ENCODE data around the gene DYNC1LI2.
A peak's percentile ranks its signal among the peaks of the same experiment; 100 is the strongest.

The DYNC1LI2 gene

DNA sequence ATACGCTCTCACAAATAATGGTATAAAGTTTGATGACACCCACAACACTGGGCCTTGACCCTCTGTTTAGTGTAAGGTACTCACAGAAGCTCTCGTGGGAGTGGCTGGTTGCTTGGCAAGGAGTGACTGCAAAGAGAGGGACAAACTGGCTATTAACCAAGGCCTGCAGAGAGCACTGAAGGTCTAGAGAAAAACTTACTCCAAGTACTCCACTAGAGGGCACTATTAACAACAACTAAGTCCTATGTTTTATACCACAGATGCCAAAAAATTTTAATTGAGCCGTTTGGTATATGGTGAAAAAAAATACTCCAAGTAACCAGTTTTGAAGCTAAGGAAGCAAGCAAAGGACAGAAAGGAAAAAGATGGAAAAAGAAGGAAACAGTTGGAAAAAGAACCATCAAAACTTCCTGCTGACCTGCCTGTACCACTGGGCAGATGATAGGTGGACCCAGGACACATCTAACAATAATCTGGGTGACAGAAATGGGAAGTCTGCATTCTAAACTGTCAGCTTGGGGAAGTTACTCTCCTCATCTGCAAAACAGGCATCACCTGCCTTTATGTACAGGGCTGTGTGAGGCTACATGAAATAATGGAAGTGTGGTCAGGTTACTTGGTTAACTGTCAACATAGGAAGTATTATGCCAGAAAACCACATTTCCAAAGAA, 23.2 kb downstream of the DYNC1LI2 start:
- CTCF ChIA-PET = interaction anchor here (0.6 to 7.9 kb wide), 19 partner anchors 10 to 295 kb away, joined by 3 to 107 read pairs (median 5); partner anchors contain the start of gene DYNC1LI2
- Histone ChIP-seq H3K27ac (ENCODE audit: insufficient read depth in 1 of 2, low read depth in 1 of 2, low read length in 2 of 2, poor library complexity in 1 of 2, severe bottlenecking in 2 of 2) (no peak overlapping the region), H3K36me3 (ENCODE audit: control insufficient read depth in 4 of 4, insufficient read depth in 4 of 4, low read length in 3 of 4) (peaks cover 19 to 87% (median 56%) of the 10 kb centered on the region in 4 experiments), H3K9me3 (ENCODE audit: control extremely low read depth in 1 of 5, control insufficient read depth in 4 of 5, insufficient read depth in 2 of 5, low read depth in 1 of 5, low read length in 4 of 5) (no peaks in the 10 kb centered on the region), H3K4me1 (ENCODE audit: control extremely low read depth in 1 of 4, control insufficient read depth in 4 of 4, insufficient read depth in 4 of 4, low read length in 3 of 4) (peaks cover 3 to 11% (median 10%) of the 10 kb centered on the region in 4 experiments), H3K4me3 (ENCODE audit: control insufficient read depth in 1 of 7, extremely low read depth in 1 of 7, insufficient read depth in 4 of 7, low read depth in 2 of 7, low read length in 6 of 7) (no peak overlapping the region), H3K27me3 (replicated peaks in 2 of 5; ENCODE audit: control insufficient read depth in 4 of 5, insufficient read depth in 5 of 5, low read length in 4 of 5) (no peaks in the 10 kb centered on the region)
- peak; percentile 64 to 80 (median 80) for DNase-seq
- POLR2A ChIA-PET = interaction anchor here (0.6 kb wide), 1 partner anchor 226 kb away, joined by 3 read pairs; no protein-coding TSS in a partner anchor
- WGBS (ENCODE audit: insufficient coverage) = 0% methylated on average over 1 of the region's 3 CpGs

DNA sequence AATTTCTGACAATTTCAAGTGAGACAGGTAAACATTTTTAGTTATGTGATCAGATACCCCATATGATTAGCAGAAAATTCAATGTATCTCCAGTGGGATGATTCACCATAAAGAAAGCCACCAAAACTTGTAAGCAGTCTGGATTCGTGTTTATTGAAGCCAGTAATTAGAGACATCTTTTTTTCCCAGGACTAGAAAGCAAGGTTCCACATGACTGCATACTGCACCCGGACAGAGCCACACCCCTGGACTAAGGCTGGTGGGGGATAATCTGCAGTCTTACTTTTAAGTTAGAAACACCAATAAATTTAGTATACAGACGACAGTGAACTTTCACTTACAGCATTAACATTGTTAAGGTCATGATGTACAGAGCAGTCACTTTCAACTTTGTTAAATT, 30.6 kb downstream of the DYNC1LI2 start:
- no peaks in the 10 kb centered on the region for H3K4me1 ChIP-seq (ENCODE audit: control extremely low read depth in 1 of 4, control insufficient read depth in 4 of 4, insufficient read depth in 4 of 4, low read length in 3 of 4)
- WGBS (ENCODE audit: insufficient coverage) = no CpG with 5 or more reads among the region's 3 CpGs
- no peak overlapping the region for H3K4me3 ChIP-seq (ENCODE audit: control insufficient read depth in 1 of 7, extremely low read depth in 1 of 7, insufficient read depth in 4 of 7, low read depth in 2 of 7, low read length in 6 of 7)
- no peaks in the 10 kb centered on the region for H3K27me3 ChIP-seq (replicated peaks in 2 of 5; ENCODE audit: control insufficient read depth in 4 of 5, insufficient read depth in 5 of 5, low read length in 4 of 5)
- ChIA-PET POLR2A (no interaction called here), CTCF (interaction anchor here (0.8 to 1.8 kb wide), 2 partner anchors 10 to 20 kb away, joined by 3 to 6 read pairs; no protein-coding TSS in a partner anchor)
- H3K36me3 ChIP-seq (ENCODE audit: control insufficient read depth in 4 of 4, insufficient read depth in 4 of 4, low read length in 3 of 4) = peaks cover 5 to 40% (median 26%) of the 10 kb centered on the region in 4 experiments
- DNase-seq = no peak
- no peak overlapping the region for H3K27ac ChIP-seq (ENCODE audit: insufficient read depth in 1 of 2, low read depth in 1 of 2, low read length in 2 of 2, poor library complexity in 1 of 2, severe bottlenecking in 2 of 2)
- H3K9me3 ChIP-seq (ENCODE audit: control extremely low read depth in 1 of 5, control insufficient read depth in 4 of 5, insufficient read depth in 2 of 5, low read depth in 1 of 5, low read length in 4 of 5) = no peaks in the 10 kb centered on the region

DNA sequence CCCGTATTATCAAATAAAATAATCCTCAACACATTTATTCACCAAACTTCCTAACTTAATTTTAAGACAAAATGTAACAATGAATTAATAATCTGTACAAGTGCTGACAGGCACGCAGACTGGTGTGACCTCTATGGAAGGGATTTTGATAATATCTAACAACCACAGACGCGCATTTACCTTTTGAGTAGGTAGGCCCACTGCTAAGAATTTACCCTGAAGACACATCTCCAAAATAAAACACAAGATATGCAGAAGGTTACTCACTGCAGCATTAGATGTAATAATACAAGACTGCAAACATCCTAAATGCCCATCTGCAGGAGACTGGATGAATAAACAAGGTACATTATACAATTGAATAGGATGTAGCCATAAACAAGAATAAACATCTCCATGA, 32.2 kb downstream of the DYNC1LI2 start:
- POLR2A ChIA-PET = no interaction called here
- WGBS (ENCODE audit: insufficient coverage) = 92% methylated on average over 2 of the region's 4 CpGs
- CTCF ChIA-PET = interaction anchor here (3.1 kb wide), 1 partner anchor 8 kb away, joined by 20 read pairs; no protein-coding TSS in a partner anchor
- Histone ChIP-seq H3K4me3 (ENCODE audit: control insufficient read depth in 1 of 7, extremely low read depth in 1 of 7, insufficient read depth in 4 of 7, low read depth in 2 of 7, low read length in 6 of 7) (no peak overlapping the region), H3K27ac (ENCODE audit: insufficient read depth in 1 of 2, low read depth in 1 of 2, low read length in 2 of 2, poor library complexity in 1 of 2, severe bottlenecking in 2 of 2) (no peak overlapping the region), H3K27me3 (replicated peaks in 2 of 5; ENCODE audit: control insufficient read depth in 4 of 5, insufficient read depth in 5 of 5, low read length in 4 of 5) (no peaks in the 10 kb centered on the region), H3K4me1 (ENCODE audit: control extremely low read depth in 1 of 4, control insufficient read depth in 4 of 4, insufficient read depth in 4 of 4, low read length in 3 of 4) (no peaks in the 10 kb centered on the region), H3K9me3 (ENCODE audit: control extremely low read depth in 1 of 5, control insufficient read depth in 4 of 5, insufficient read depth in 2 of 5, low read depth in 1 of 5, low read length in 4 of 5) (no peaks in the 10 kb centered on the region), H3K36me3 (ENCODE audit: control insufficient read depth in 4 of 4, insufficient read depth in 4 of 4, low read length in 3 of 4) (peaks cover 2 to 25% (median 18%) of the 10 kb centered on the region in 4 experiments)
- no peak for DNase-seq

DNA sequence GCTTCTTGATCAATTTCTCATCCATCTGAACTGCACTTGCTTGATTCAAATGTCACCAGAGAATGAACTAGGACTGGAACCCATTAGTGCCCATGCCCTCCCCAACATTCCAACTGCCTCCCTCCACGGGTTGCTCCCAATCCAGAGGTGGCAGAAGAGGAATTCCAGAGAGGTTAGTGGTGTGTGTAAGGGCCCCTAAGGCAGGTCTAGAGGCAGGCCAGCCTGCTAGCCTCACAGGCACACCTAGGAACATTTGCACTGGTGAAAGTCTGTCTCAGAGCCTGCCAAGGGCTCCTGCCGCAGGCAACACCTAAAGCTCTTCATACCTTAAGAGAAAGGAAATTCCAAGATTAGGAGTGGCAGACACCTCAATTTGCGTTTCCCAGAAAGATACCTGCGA, 33.6 kb downstream of the DYNC1LI2 start:
- ChIA-PET POLR2A (no interaction called here), CTCF (interaction anchor here (1.3 to 3.1 kb wide), 2 partner anchors 10 to 59 kb away, joined by 3 to 20 read pairs; no protein-coding TSS in a partner anchor)
- Histone ChIP-seq H3K27ac (ENCODE audit: insufficient read depth in 1 of 2, low read depth in 1 of 2, low read length in 2 of 2, poor library complexity in 1 of 2, severe bottlenecking in 2 of 2) (no peak overlapping the region), H3K4me3 (ENCODE audit: control insufficient read depth in 1 of 7, extremely low read depth in 1 of 7, insufficient read depth in 4 of 7, low read depth in 2 of 7, low read length in 6 of 7) (no peak overlapping the region), H3K27me3 (replicated peaks in 2 of 5; ENCODE audit: control insufficient read depth in 4 of 5, insufficient read depth in 5 of 5, low read length in 4 of 5) (no peaks in the 10 kb centered on the region), H3K9me3 (ENCODE audit: control extremely low read depth in 1 of 5, control insufficient read depth in 4 of 5, insufficient read depth in 2 of 5, low read depth in 1 of 5, low read length in 4 of 5) (no peaks in the 10 kb centered on the region), H3K36me3 (ENCODE audit: control insufficient read depth in 4 of 4, insufficient read depth in 4 of 4, low read length in 3 of 4) (peaks cover 0 to 12% (median 7%) of the 10 kb centered on the region in 4 experiments), H3K4me1 (ENCODE audit: control extremely low read depth in 1 of 4, control insufficient read depth in 4 of 4, insufficient read depth in 4 of 4, low read length in 3 of 4) (no peaks in the 10 kb centered on the region)
- 100% methylated on average over 3 of the region's 4 CpGs for WGBS (ENCODE audit: insufficient coverage)
- no peak for DNase-seq

DNA sequence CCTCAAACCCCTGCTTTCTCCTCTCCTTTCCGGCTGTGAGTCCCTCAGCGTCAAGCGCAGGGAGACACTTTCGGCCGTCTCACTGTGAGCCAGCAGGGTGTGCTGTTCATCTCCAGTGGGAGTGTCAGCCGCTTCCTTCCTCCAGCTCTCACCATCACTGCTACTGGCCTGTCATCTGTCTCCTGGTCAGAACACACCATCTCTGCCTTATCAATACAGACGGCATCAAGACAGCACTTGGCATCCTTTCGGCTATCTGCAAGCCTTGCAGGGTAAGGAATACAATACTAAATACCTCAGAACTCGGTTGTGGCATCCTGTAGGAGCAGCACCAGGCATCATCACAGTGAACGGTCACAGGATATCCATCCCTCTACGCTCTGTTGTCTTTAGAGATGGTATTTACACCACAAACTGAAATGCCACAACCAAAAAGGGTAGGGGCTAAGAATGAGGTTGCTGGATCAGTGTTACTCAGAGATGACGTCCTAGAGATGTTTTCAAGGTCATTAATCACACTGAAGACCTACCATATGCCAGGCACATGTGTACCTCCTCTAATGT, 34.2 kb downstream of the DYNC1LI2 start:
- H3K4me3 ChIP-seq (ENCODE audit: control insufficient read depth in 1 of 7, extremely low read depth in 1 of 7, insufficient read depth in 4 of 7, low read depth in 2 of 7, low read length in 6 of 7) = no peak overlapping the region
- H3K27ac ChIP-seq (ENCODE audit: insufficient read depth in 1 of 2, low read depth in 1 of 2, low read length in 2 of 2, poor library complexity in 1 of 2, severe bottlenecking in 2 of 2) = no peak overlapping the region
- H3K9me3 ChIP-seq (ENCODE audit: control extremely low read depth in 1 of 5, control insufficient read depth in 4 of 5, insufficient read depth in 2 of 5, low read depth in 1 of 5, low read length in 4 of 5) = no peaks in the 10 kb centered on the region
- peak in 2 of 3 donors; percentile 25 to 32 for DNase-seq
- ChIA-PET CTCF (interaction anchor here (1.3 to 3.1 kb wide), 4 partner anchors 10 to 59 kb away, joined by 3 to 20 read pairs (median 6); no protein-coding TSS in a partner anchor), POLR2A (no interaction called here)
- peaks cover 0 to 6% (median 2%) of the 10 kb centered on the region in 4 experiments for H3K36me3 ChIP-seq (ENCODE audit: control insufficient read depth in 4 of 4, insufficient read depth in 4 of 4, low read length in 3 of 4)
- H3K4me1 ChIP-seq (ENCODE audit: control extremely low read depth in 1 of 4, control insufficient read depth in 4 of 4, insufficient read depth in 4 of 4, low read length in 3 of 4) = no peaks in the 10 kb centered on the region
- no peaks in the 10 kb centered on the region for H3K27me3 ChIP-seq (replicated peaks in 2 of 5; ENCODE audit: control insufficient read depth in 4 of 5, insufficient read depth in 5 of 5, low read length in 4 of 5)
- 73% methylated on average over 7 of the region's 12 CpGs for WGBS (ENCODE audit: insufficient coverage)

DNA sequence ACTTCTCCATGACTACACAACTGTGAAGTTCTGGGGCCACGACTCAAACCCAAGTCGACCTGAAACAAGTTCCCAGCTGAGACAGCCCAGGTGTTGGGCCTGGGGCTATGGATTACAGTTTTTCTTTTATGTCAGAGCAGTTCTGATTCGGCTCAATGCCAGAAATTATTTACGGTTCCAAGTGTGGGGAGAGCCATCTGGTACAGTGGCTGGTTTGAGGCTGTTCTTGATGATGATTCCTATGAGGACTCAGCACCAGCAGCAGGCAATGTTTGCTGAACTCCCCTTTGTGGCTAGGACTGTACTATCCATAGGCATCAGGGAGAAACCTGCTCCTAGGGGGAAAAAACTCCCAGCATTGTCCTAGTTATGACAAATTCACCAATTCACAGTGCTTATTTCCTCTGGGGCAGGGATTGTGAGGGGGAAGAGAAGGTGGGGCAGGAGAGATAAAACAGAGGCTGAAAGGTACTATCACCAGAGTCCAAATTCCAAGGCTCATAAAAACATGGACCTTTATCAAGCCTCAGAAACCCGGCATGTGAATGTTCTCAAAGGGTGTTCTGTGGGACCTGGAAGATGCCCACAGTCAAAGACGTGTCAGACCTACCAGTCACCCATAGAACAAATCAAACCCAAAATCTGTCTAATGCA, 36.6 kb downstream of the DYNC1LI2 start:
- CTCF ChIA-PET = interaction anchor here (1.0 kb wide), 1 partner anchor 13 kb away, joined by 3 read pairs; no protein-coding TSS in a partner anchor
- Histone ChIP-seq H3K4me3 (ENCODE audit: control insufficient read depth in 1 of 7, extremely low read depth in 1 of 7, insufficient read depth in 4 of 7, low read depth in 2 of 7, low read length in 6 of 7) (no peak overlapping the region), H3K36me3 (ENCODE audit: control insufficient read depth in 4 of 4, insufficient read depth in 4 of 4, low read length in 3 of 4) (peaks cover 0 to 2% (median 0%) of the 10 kb centered on the region in 4 experiments), H3K27ac (ENCODE audit: insufficient read depth in 1 of 2, low read depth in 1 of 2, low read length in 2 of 2, poor library complexity in 1 of 2, severe bottlenecking in 2 of 2) (no peak overlapping the region), H3K4me1 (ENCODE audit: control extremely low read depth in 1 of 4, control insufficient read depth in 4 of 4, insufficient read depth in 4 of 4, low read length in 3 of 4) (no peaks in the 10 kb centered on the region), H3K27me3 (replicated peaks in 2 of 5; ENCODE audit: control insufficient read depth in 4 of 5, insufficient read depth in 5 of 5, low read length in 4 of 5) (no peaks in the 10 kb centered on the region), H3K9me3 (ENCODE audit: control extremely low read depth in 1 of 5, control insufficient read depth in 4 of 5, insufficient read depth in 2 of 5, low read depth in 1 of 5, low read length in 4 of 5) (peaks cover 0 to 6% (median 0%) of the 10 kb centered on the region in 5 experiments)
- POLR2A ChIA-PET = interaction anchor here (0.8 kb wide), 1 partner anchor 8 kb away, joined by 3 read pairs; no protein-coding TSS in a partner anchor
- no peak for DNase-seq
- 84% methylated on average over 4 of the region's 6 CpGs for WGBS (ENCODE audit: insufficient coverage)

Measured in common myeloid progenitor, CD34-positive (primary cell).